Panc1 (cell line): ENCODE results near the gene ZNF469. TPM values are rescaled to one million over a fixed set of nuclear protein-coding genes. Genes with fewer than 3 reads are reported as not detected.

Source experiments
- ATAC-seq: fragments of 200-7000 bp; cut with Tn5 transposase; 2 replicates; pipeline ENCODE4 v1.9.1; 2020; ENCODE audit warnings: mild to moderate bottlenecking, moderate library complexity
- BruUV-seq: library from RNA; stranded (reverse); fragments of 400-500 nt; replicated peaks from 2 replicates; lab custom pipeline; 2021; lab: Mats Ljungman, UMichigan
- CTCF ChIA-PET: fragments of 300-600 bp; sonication (Branson Sonifier 250); formaldehyde crosslinking; loops from one replicate; lab custom pipeline; 2022; ENCODE audit warnings: antibody characterized with exemption; lab: Charles Lee
- POLR2A ChIA-PET: fragments of 300-600 bp; sonication (Branson Sonifier 250); formaldehyde crosslinking; loops from one replicate; lab custom pipeline; 2022; ENCODE audit warnings: antibody characterized with exemption; lab: Charles Lee
- DNase-seq: peaks from one replicate; pipeline ENCODE4 v3.0.0-alpha.2; 2010; ENCODE audit warnings: low read depth, low spot score
- H3K27ac ChIP-seq: 2 replicates; pipeline ENCODE4 v1.5.1; 2011; ENCODE audit warnings: mild to moderate bottlenecking, low read length, inconsistent platforms
- H3K27me3 ChIP-seq: fragments of 200-500 bp; sonication (Bioruptor generic); 2 replicates; pipeline ENCODE4 v1.6.0; 2014; ENCODE audit warnings: low read length, inconsistent platforms; ENCODE audit not compliant: control insufficient read depth, insufficient read depth
- H3K36me3 ChIP-seq: fragments of 200-500 bp; sonication (Bioruptor generic); 2 replicates; pipeline ENCODE4 v1.5.1; 2014; ENCODE audit warnings: inconsistent platforms, mild to moderate bottlenecking, low read length, moderate library complexity; ENCODE audit not compliant: control insufficient read depth, insufficient read depth
- H3K4me1 ChIP-seq: 2 replicates; pipeline ENCODE4 v1.5.1; 2011; ENCODE audit warnings: inconsistent platforms, mild to moderate bottlenecking, low read length, moderate library complexity; ENCODE audit not compliant: control insufficient read depth, insufficient read depth
- H3K4me3 ChIP-seq, 2 experiments: 2 replicates each; pipeline ENCODE4 v1.5.1; 2011 to 2012; ENCODE audit warnings: low read depth in 2 of 2, low read length in 2 of 2, mild to moderate bottlenecking in 2 of 2, inconsistent platforms in 1 of 2, moderate library complexity in 1 of 2
- H3K9me3 ChIP-seq: fragments of 200-500 bp; sonication (Bioruptor generic); 2 replicates; pipeline ENCODE4 v1.5.1; 2014; ENCODE audit warnings: low read depth, mild to moderate bottlenecking, inconsistent platforms, low read length, moderate library complexity; ENCODE audit not compliant: control insufficient read depth, insufficient read depth
- CTCF ChIP-seq: fragments of 450-650 bp; IDR thresholded peaks from 2 replicates; pipeline ENCODE4 v1.5.1; 2017; ENCODE audit warnings: mild to moderate bottlenecking
- POLR2AphosphoS5 ChIP-seq: IDR thresholded peaks from 2 replicates; pipeline ENCODE4 v1.6.1; 2012; ENCODE audit warnings: mild to moderate bottlenecking, low read depth, low read length, moderate library complexity
- REST ChIP-seq, 2 experiments: IDR thresholded peaks; 2 replicates each; pipeline ENCODE4 v1.6.1; 2011 to 2012; ENCODE audit warnings: low read depth in 2 of 2, control low read depth in 1 of 2, low read length in 1 of 2, mild to moderate bottlenecking in 1 of 2, moderate library complexity in 1 of 2; ENCODE audit not compliant: insufficient read depth in 1 of 2
- SIN3A ChIP-seq: IDR thresholded peaks from 2 replicates; pipeline ENCODE4 v1.6.1; 2012; ENCODE audit warnings: low read depth, mild to moderate bottlenecking, low read length, moderate library complexity, borderline replicate concordance; ENCODE audit not compliant: insufficient read depth
- TCF7L2 ChIP-seq: IDR thresholded peaks from 2 replicates; pipeline ENCODE4 v1.6.1; 2011; ENCODE audit warnings: mild to moderate bottlenecking, low read depth, low read length, inconsistent platforms
- in situ Hi-C: cut with HindIII; loops from 2 replicates; pipeline ENCODE4 v1.10.0; 2016; ENCODE audit warnings: low sequenced_read_pairs, low pct_unique_long_range_greater_than_20kb
- intact Hi-C: fragments of 100-400 bp; cut with micrococcal nuclease; formaldehyde crosslinking; loops from one replicate; pipeline ENCODE4 v1.10.0; 2022; ENCODE audit not compliant: unreplicated experiment
- total RNA-seq: library from RNA; stranded (reverse); gene quantifications from one replicate; pipeline ENCODE4 v1.2.1, GENCODE V29; 2021; ENCODE audit not compliant: unreplicated experiment

Gene ZNF469
- total RNA-seq, 1 experiment from 2014 or later, result 1.3 TPM

GRCh38 chr16:88373211-88373610 is 9.5 kb upstream of the ZNF469 start:
- no TSS peak for BruUV-seq
- intact Hi-C loops (no loop called here), in situ Hi-C loops (no loop called here)
- Histone ChIP-seq H3K27ac (no peak overlapping the region), H3K4me1 (no peaks in the 10 kb centered on the region), H3K27me3 (no peaks in the 10 kb centered on the region), H3K4me3 (no peak overlapping the region), H3K9me3 (no peaks in the 10 kb centered on the region), H3K36me3 (no peaks in the 10 kb centered on the region)
- ChIA-PET CTCF (no interaction called here), POLR2A (no interaction called here)
- ATAC-seq, result no peak
- TF ChIP-seq CTCF (no peak), REST (IDR thresholded peaks at IDR 0.05; ENCODE audit: insufficient read depth in 1 of 2, low read depth in 2 of 2, low read length in 1 of 2) (no peak), POLR2AphosphoS5 (no peak), SIN3A (no peak), TCF7L2 (no peak)
- no peak for DNase-seq

GRCh38 chr16:88373927-88374492 is 8.7 kb upstream of the ZNF469 start:
- no TSS peak for BruUV-seq
- DNase-seq (no peak), ATAC-seq (no peak)
- Histone ChIP-seq H3K4me3 (no peak overlapping the region), H3K4me1 (no peaks in the 10 kb centered on the region), H3K27me3 (no peaks in the 10 kb centered on the region), H3K27ac (no peak overlapping the region), H3K9me3 (no peaks in the 10 kb centered on the region), H3K36me3 (no peaks in the 10 kb centered on the region)
- TF ChIP-seq REST (IDR thresholded peaks at IDR 0.05; ENCODE audit: insufficient read depth in 1 of 2, low read depth in 2 of 2, low read length in 1 of 2) (no peak), POLR2AphosphoS5 (no peak), CTCF (no peak), SIN3A (no peak), TCF7L2 (no peak)
- intact Hi-C loops, result no loop called here
- in situ Hi-C loops, result no loop called here
- ChIA-PET CTCF (interaction anchor here (0.6 kb wide), 1 partner anchor 9 kb away, joined by 4 read pairs; the partner anchor contains the start of gene ZNF469), POLR2A (no interaction called here)
